HCT116 (cell line): ENCODE data around the gene PRDX1. TPM values are rescaled to one million over a fixed set of nuclear protein-coding genes. Genes with fewer than 3 reads are reported as not detected.

Source experiments
- ATAC-seq: fragments of 200-7000 bp; cut with Tn5 transposase; 2 replicates; pipeline ENCODE4 v1.9.1; 2020; ENCODE audit warnings: mild to moderate bottlenecking, moderate library complexity
- BruUV-seq: library from RNA; stranded (reverse); fragments of 400-500 nt; replicated peaks from 2 replicates; lab custom pipeline; 2021; lab: Mats Ljungman, UMichigan
- CTCF ChIA-PET: fragments of 300-600 bp; sonication (Branson Sonifier 250); formaldehyde crosslinking; loops from one replicate; lab custom pipeline; 2021; ENCODE audit warnings: antibody characterized with exemption; lab: Charles Lee
- POLR2A ChIA-PET: fragments of 300-600, 350-600 bp; sonication (Branson Sonifier 250); formaldehyde crosslinking; loops from one replicate; lab custom pipeline; 2021; ENCODE audit warnings: antibody characterized with exemption; lab: Charles Lee
- RAD21 ChIA-PET, 2 experiments: fragments of 300-600 bp; sonication (Branson Sonifier 250); formaldehyde crosslinking; loops; one replicate each; lab custom pipeline; 2023; ENCODE audit warnings: low total read pairs in 2 of 2; ENCODE audit not compliant: uncharacterized antibody in 2 of 2, unreplicated experiment in 2 of 2, low non-redundant PET in 1 of 2; lab: Charles Lee
- DNase-seq: peaks from one replicate; pipeline ENCODE4 v3.0.0-alpha.2; 2010; ENCODE audit warnings: low read depth, low spot score
- H2AFZ ChIP-seq: fragments of 200-600 bp; shearing (Covaris generic), sonication (generic); 2 replicates; pipeline ENCODE4 v1.6.1; 2017; ENCODE audit warnings: low read depth, mixed run types, mixed read lengths, antibody characterized with exemption, low read length; ENCODE audit not compliant: poor library complexity, severe bottlenecking
- H3K27ac ChIP-seq: 2 replicates; pipeline ENCODE4 v1.5.1; 2012; ENCODE audit warnings: low read depth, low read length
- H3K27me3 ChIP-seq: fragments of 200-600 bp; sonication (generic); 2 replicates; pipeline ENCODE4 v1.6.1; 2016; ENCODE audit warnings: mixed run types, low read length, mixed read lengths; ENCODE audit not compliant: insufficient read depth
- H3K36me3 ChIP-seq, 2 experiments: fragments of 200-500 bp in 1 of 2; fragments of 200-600 bp in 1 of 2; sonication (Bioruptor generic) in 1 of 2; sonication (generic) in 1 of 2; 2 replicates each; pipeline versions ENCODE4 v1.5.1 to v1.6.1; 2014 to 2016; ENCODE audit warnings: low read length in 2 of 2, inconsistent platforms in 1 of 2, mixed read lengths in 1 of 2, mixed run types in 1 of 2; ENCODE audit not compliant: insufficient read depth in 2 of 2, control insufficient read depth in 1 of 2
- H3K4me1 ChIP-seq, 2 experiments: fragments of 200-600 bp in 1 of 2; sonication (generic) in 1 of 2; 2 replicates each; pipeline versions ENCODE4 v1.5.1 to v1.6.1; 2012 to 2017; ENCODE audit warnings: low read length in 2 of 2, inconsistent platforms in 1 of 2, mild to moderate bottlenecking in 1 of 2, mixed read lengths in 1 of 2, mixed run types in 1 of 2, moderate library complexity in 1 of 2; ENCODE audit not compliant: insufficient read depth in 2 of 2, control insufficient read depth in 1 of 2
- H3K4me2 ChIP-seq: fragments of 200-600 bp; sonication (generic); 2 replicates; pipeline ENCODE4 v1.6.1; 2017; ENCODE audit warnings: mixed run types, low read length, mixed read lengths
- H3K4me3 ChIP-seq, 2 experiments: fragments of 200-600 bp in 1 of 2; sonication (generic) in 1 of 2; replicated peaks in 1 of 2; 2 replicates each; pipeline ENCODE4 v1.5.1; 2011 to 2016; ENCODE audit warnings: low read length in 2 of 2, control low read depth in 1 of 2, low read depth in 1 of 2, mild to moderate bottlenecking in 1 of 2, mixed read lengths in 1 of 2, mixed run types in 1 of 2
- H3K79me2 ChIP-seq: fragments of 200-600 bp; sonication (generic); 2 replicates; pipeline ENCODE4 v1.6.1; 2017; ENCODE audit warnings: mild to moderate bottlenecking, mixed run types, low read length, moderate library complexity, mixed read lengths; ENCODE audit not compliant: insufficient read depth
- H3K9ac ChIP-seq: fragments of 200-600 bp; sonication (generic); 2 replicates; pipeline ENCODE4 v1.6.1; 2016; ENCODE audit warnings: low read length, mixed read lengths
- H3K9me2 ChIP-seq: fragments of 200-600 bp; sonication (generic), shearing (Covaris generic); 2 replicates; pipeline ENCODE4 v1.6.1; 2017; ENCODE audit warnings: mixed run types, mild to moderate bottlenecking, moderate library complexity; ENCODE audit not compliant: insufficient read depth
- H3K9me3 ChIP-seq, 2 experiments: fragments of 200-500 bp in 1 of 2; fragments of 200-600 bp in 1 of 2; sonication (Bioruptor generic) in 1 of 2; sonication (generic) in 1 of 2; 2 replicates each; pipeline ENCODE4 v1.6.1; 2014 to 2017; ENCODE audit warnings: low read length in 2 of 2, mixed read lengths in 2 of 2, inconsistent platforms in 1 of 2, low read depth in 1 of 2, mild to moderate bottlenecking in 1 of 2, mixed run types in 1 of 2, moderate library complexity in 1 of 2; ENCODE audit not compliant: control insufficient read depth in 1 of 2, insufficient read depth in 1 of 2
- H4K20me1 ChIP-seq: fragments of 200-600 bp; sonication (generic), shearing (Covaris generic); 2 replicates; pipeline ENCODE4 v1.6.1; 2017; ENCODE audit warnings: mixed run types, mild to moderate bottlenecking, moderate library complexity; ENCODE audit not compliant: insufficient read depth
- CBX3 ChIP-seq: IDR thresholded peaks from 2 replicates; pipeline ENCODE4 v1.6.1; 2012; ENCODE audit warnings: low read depth
- ELF1 ChIP-seq: IDR thresholded peaks from 2 replicates; pipeline ENCODE4 v1.6.1; 2012; ENCODE audit warnings: low read depth, borderline replicate concordance
- EZH2phosphoT487 ChIP-seq: fragments of 200-600 bp; IDR thresholded peaks from 2 replicates; pipeline ENCODE4 v1.6.1; 2018; ENCODE audit warnings: antibody characterized with exemption, borderline replicate concordance
- FOSL1 ChIP-seq: IDR thresholded peaks from 2 replicates; pipeline ENCODE4 v1.6.1; 2012; ENCODE audit warnings: low read depth
- JUND ChIP-seq: IDR thresholded peaks from 2 replicates; pipeline ENCODE4 v1.6.1; 2012
- POLR2A ChIP-seq: IDR thresholded peaks from 2 replicates; pipeline ENCODE4 v1.7.0; 2011; ENCODE audit warnings: borderline replicate concordance; ENCODE audit not compliant: insufficient read depth, insufficient read length; ENCODE audit errors: extremely low read depth
- POLR2AphosphoS5 ChIP-seq: IDR thresholded peaks from 2 replicates; pipeline ENCODE4 v1.6.1; 2011; ENCODE audit warnings: mild to moderate bottlenecking, low read depth, low read length, moderate library complexity
- RAD21 ChIP-seq: IDR thresholded peaks from 2 replicates; pipeline ENCODE4 v1.6.1; 2012; ENCODE audit warnings: low read depth, mild to moderate bottlenecking
- SIN3A ChIP-seq: IDR thresholded peaks from 2 replicates; pipeline ENCODE4 v1.6.1; 2012; ENCODE audit warnings: low read depth
- SP1 ChIP-seq: IDR thresholded peaks from 2 replicates; pipeline ENCODE4 v1.6.1; 2012; ENCODE audit warnings: low read depth
- SRF ChIP-seq: IDR thresholded peaks from 2 replicates; pipeline ENCODE4 v1.6.1; 2012; ENCODE audit warnings: low read depth
- TCF7L2 ChIP-seq: IDR thresholded peaks from 2 replicates; pipeline ENCODE4 v1.7.0; 2011; ENCODE audit warnings: borderline replicate concordance, inconsistent platforms; ENCODE audit not compliant: insufficient read depth, insufficient read length; ENCODE audit errors: extremely low read depth
- YY1 ChIP-seq: IDR thresholded peaks from 2 replicates; pipeline ENCODE4 v1.6.1; 2011; ENCODE audit warnings: low read length, low read depth, moderate library complexity, mild to moderate bottlenecking; ENCODE audit not compliant: insufficient replicate concordance; ENCODE audit errors: extremely low read depth
- ZNF274 ChIP-seq: fragments of 200-500 bp; sonication (Bioruptor generic); IDR thresholded peaks from 2 replicates; pipeline ENCODE4 v1.6.1; 2014; ENCODE audit warnings: mild to moderate bottlenecking, low read depth, low read length, inconsistent platforms
- intact Hi-C: fragments of 100-400 bp; cut with micrococcal nuclease; formaldehyde crosslinking; loops from 2 replicates; pipeline ENCODE4 v1.10.0; 2022
- total RNA-seq: library from RNA; stranded (reverse); gene quantifications from one replicate; pipeline ENCODE4 v1.2.1, GENCODE V29; 2021; ENCODE audit not compliant: unreplicated experiment
- TF ChIP-seq, protein P1 (sequence below): IDR thresholded peaks from 2 replicates; pipeline ENCODE4 v1.6.1; 2012
- TF ChIP-seq, protein P2 (sequence below): IDR thresholded peaks from 2 replicates; pipeline ENCODE4 v1.6.1; 2011; ENCODE audit warnings: mild to moderate bottlenecking, low read length, moderate library complexity; ENCODE audit not compliant: insufficient replicate concordance; ENCODE audit errors: extremely low read depth

The PRDX1 gene
- total RNA-seq, 1 experiment from 2014 or later: 1,171 TPM

DNA sequence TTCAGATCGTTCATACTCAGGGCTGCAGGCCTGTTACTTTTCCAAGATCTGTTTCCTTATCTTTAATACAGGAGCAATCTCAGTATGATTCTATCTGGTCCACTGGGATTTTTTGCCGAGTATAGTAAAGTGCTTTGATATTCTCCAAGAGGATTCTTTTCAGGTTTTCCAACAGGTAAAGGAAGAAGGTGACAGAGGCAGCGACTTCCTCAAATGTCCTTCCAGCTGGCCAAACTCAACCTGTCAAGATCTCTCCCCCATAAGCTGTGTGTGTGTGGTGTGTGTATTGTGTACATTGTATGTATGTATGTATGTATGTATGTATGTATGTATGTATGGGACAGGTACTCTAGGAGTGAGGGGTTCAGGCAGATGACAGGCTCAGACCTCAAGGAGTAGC lies 30.0 kb upstream of the PRDX1 start:
- ChIA-PET RAD21 (interaction anchor here in 1 of 2 experiments (1.0 kb wide), 1 partner anchor 30 kb away, joined by 4 read pairs; the partner anchor contains the start of gene PRDX1), POLR2A (interaction anchor here (0.9 to 1.8 kb wide), 5 partner anchors 10 to 32 kb away, joined by 4 to 20 read pairs (median 6); partner anchors contain the start of gene PRDX1)
- intact Hi-C loops: loop anchor here (2.0 kb wide), 2 partner anchors 29 to 39 kb away; no protein-coding TSS in a partner anchor

More for the DNA sequence above, 30.0 kb upstream of the PRDX1 start:
- peaks cover 2% of the 10 kb centered on the region; the same call in 1 of the 2 replicates for H3K9me2 ChIP-seq
- peak overlapping the region; percentile 93 for H3K4me2 ChIP-seq
- ATAC-seq: no peak
- peaks cover 6 to 15% of the 10 kb centered on the region in 2 experiments; a peak in 2 of 4 replicates for H3K36me3 ChIP-seq
- H3K9ac ChIP-seq: peak overlapping the region; percentile 87
- H3K4me3 ChIP-seq: peak overlapping the region; percentile 89 to 96
- no peak overlapping the region for H2AFZ ChIP-seq
- H3K79me2 ChIP-seq: peaks cover 31% of the 10 kb centered on the region
- H3K9me3 ChIP-seq: no peaks in the 10 kb centered on the region
- TF ChIP-seq POLR2AphosphoS5: no peak
- TF ChIP-seq, protein P1, sequence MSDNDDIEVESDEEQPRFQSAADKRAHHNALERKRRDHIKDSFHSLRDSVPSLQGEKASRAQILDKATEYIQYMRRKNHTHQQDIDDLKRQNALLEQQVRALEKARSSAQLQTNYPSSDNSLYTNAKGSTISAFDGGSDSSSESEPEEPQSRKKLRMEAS: no peak
- TF ChIP-seq SRF: no peak
- TF ChIP-seq SP1: no peak
- no peak for TF ChIP-seq EZH2phosphoT487
- TF ChIP-seq, protein P2, sequence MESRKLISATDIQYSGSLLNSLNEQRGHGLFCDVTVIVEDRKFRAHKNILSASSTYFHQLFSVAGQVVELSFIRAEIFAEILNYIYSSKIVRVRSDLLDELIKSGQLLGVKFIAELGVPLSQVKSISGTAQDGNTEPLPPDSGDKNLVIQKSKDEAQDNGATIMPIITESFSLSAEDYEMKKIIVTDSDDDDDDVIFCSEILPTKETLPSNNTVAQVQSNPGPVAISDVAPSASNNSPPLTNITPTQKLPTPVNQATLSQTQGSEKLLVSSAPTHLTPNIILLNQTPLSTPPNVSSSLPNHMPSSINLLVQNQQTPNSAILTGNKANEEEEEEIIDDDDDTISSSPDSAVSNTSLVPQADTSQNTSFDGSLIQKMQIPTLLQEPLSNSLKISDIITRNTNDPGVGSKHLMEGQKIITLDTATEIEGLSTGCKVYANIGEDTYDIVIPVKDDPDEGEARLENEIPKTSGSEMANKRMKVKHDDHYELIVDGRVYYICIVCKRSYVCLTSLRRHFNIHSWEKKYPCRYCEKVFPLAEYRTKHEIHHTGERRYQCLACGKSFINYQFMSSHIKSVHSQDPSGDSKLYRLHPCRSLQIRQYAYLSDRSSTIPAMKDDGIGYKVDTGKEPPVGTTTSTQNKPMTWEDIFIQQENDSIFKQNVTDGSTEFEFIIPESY: no peak
- TF ChIP-seq TCF7L2: no peak
- TF ChIP-seq SIN3A: no peak
- no peak for TF ChIP-seq JUND
- TF ChIP-seq POLR2A: no peak
- no peak for TF ChIP-seq ELF1
- TF ChIP-seq ZNF274: no peak
- no peak for TF ChIP-seq YY1
- no peak for TF ChIP-seq CBX3
- TF ChIP-seq RAD21: no peak
- no peak for TF ChIP-seq FOSL1
- H3K27ac ChIP-seq: peak overlapping the region; percentile 87; the same call in 1 of the 2 replicates
- CTCF ChIA-PET: interaction anchor here (1.2 kb wide), 1 partner anchor 30 kb away, joined by 3 read pairs; the partner anchor contains the start of gene PRDX1
- H3K4me1 ChIP-seq: peaks cover 15 to 35% of the 10 kb centered on the region in 2 experiments; a peak in 3 of 4 replicates
- no peak for DNase-seq
- no peaks in the 10 kb centered on the region for H4K20me1 ChIP-seq
- H3K27me3 ChIP-seq: no peaks in the 10 kb centered on the region
- BruUV-seq: no TSS peak
